H9 (cell line): ENCODE results near the gene JMJD8. TPM values are rescaled to one million over a fixed set of nuclear protein-coding genes. Genes with fewer than 3 reads are reported as not detected.

Experiments used
- DNase-seq: peaks from one replicate; pipeline ENCODE4 v3.0.0-alpha.2; 2017
- H2AFZ ChIP-seq: one replicate; pipeline ENCODE4 v1.6.1; 2013; ENCODE audit warnings: mild to moderate bottlenecking, low read length, control low read depth, moderate library complexity
- H2AK5ac ChIP-seq: 2 replicates; pipeline ENCODE4 v1.6.1; 2013; ENCODE audit warnings: low read length, control low read depth, mixed read lengths; ENCODE audit not compliant: insufficient read length
- H2BK120ac ChIP-seq: one replicate; pipeline ENCODE4 v1.6.1; 2013; ENCODE audit warnings: low read depth, mild to moderate bottlenecking, low read length, control low read depth, inconsistent platforms; ENCODE audit not compliant: poor library complexity, severe bottlenecking
- H2BK12ac ChIP-seq: 2 replicates; pipeline ENCODE4 v1.6.1; 2013; ENCODE audit warnings: low read length, control low read depth, mixed read lengths, low read depth; ENCODE audit not compliant: insufficient read length
- H2BK15ac ChIP-seq: 2 replicates; pipeline ENCODE4 v1.6.1; 2013; ENCODE audit warnings: low read depth, low read length, control low read depth
- H2BK20ac ChIP-seq: one replicate; pipeline ENCODE4 v1.6.1; 2013; ENCODE audit warnings: low read depth, mild to moderate bottlenecking, low read length, control low read depth, inconsistent platforms; ENCODE audit not compliant: poor library complexity, severe bottlenecking
- H2BK5ac ChIP-seq: 2 replicates; pipeline ENCODE4 v1.6.1; 2013; ENCODE audit warnings: low read length, control low read depth, mixed read lengths; ENCODE audit not compliant: insufficient read length
- H3K14ac ChIP-seq: 2 replicates; pipeline ENCODE4 v1.6.1; 2013; ENCODE audit warnings: low read length, control low read depth; ENCODE audit not compliant: insufficient read depth
- H3K18ac ChIP-seq: 2 replicates; pipeline ENCODE4 v1.6.1; 2013; ENCODE audit warnings: low read depth, mild to moderate bottlenecking, mixed read lengths, low read length, control low read depth; ENCODE audit not compliant: insufficient read length
- H3K23ac ChIP-seq: 2 replicates; pipeline ENCODE4 v1.6.1; 2013; ENCODE audit warnings: low read length, control low read depth, mixed read lengths, low read depth; ENCODE audit not compliant: insufficient read length
- H3K23me2 ChIP-seq: 2 replicates; pipeline ENCODE4 v1.6.1; 2013; ENCODE audit warnings: low read depth, mild to moderate bottlenecking, mixed read lengths, low read length, control low read depth; ENCODE audit not compliant: insufficient read length, poor library complexity, severe bottlenecking
- H3K27ac ChIP-seq: 2 replicates; pipeline ENCODE4 v1.5.1; 2013; ENCODE audit warnings: low read length, control low read depth, mixed read lengths, low read depth; ENCODE audit not compliant: insufficient read length
- H3K27me3 ChIP-seq: 2 replicates; pipeline ENCODE4 v1.6.1; 2013; ENCODE audit warnings: low read length, control low read depth, inconsistent platforms; ENCODE audit not compliant: insufficient read depth
- H3K4ac ChIP-seq: 2 replicates; pipeline ENCODE4 v1.6.1; 2013; ENCODE audit warnings: low read depth, mild to moderate bottlenecking, control low read depth, inconsistent platforms, low read length, moderate library complexity
- H3K4me1 ChIP-seq: 2 replicates; pipeline ENCODE4 v1.6.1; 2013; ENCODE audit warnings: low read length, control low read depth, inconsistent platforms; ENCODE audit not compliant: insufficient read depth
- H3K4me2 ChIP-seq: 2 replicates; pipeline ENCODE4 v1.6.1; 2013; ENCODE audit warnings: low read length, control low read depth, mixed read lengths; ENCODE audit not compliant: insufficient read length, insufficient read depth
- H3K56ac ChIP-seq: 2 replicates; pipeline ENCODE4 v1.6.1; 2013; ENCODE audit warnings: low read depth, mild to moderate bottlenecking, mixed read lengths, low read length, control low read depth; ENCODE audit not compliant: insufficient read length
- H3K79me1 ChIP-seq: 2 replicates; pipeline ENCODE4 v1.6.1; 2013; ENCODE audit warnings: low read depth, mild to moderate bottlenecking, moderate library complexity, low read length, control low read depth, inconsistent platforms; ENCODE audit not compliant: insufficient read depth, poor library complexity, severe bottlenecking
- H3K79me2 ChIP-seq: 2 replicates; pipeline ENCODE4 v1.6.1; 2013; ENCODE audit warnings: low read length, control low read depth, inconsistent platforms; ENCODE audit not compliant: insufficient read depth
- H3K9ac ChIP-seq: 2 replicates; pipeline ENCODE4 v1.6.1; 2013; ENCODE audit warnings: low read length, control low read depth, mixed read lengths; ENCODE audit not compliant: insufficient read length; ENCODE audit errors: extremely low read depth
- H3K9me3 ChIP-seq: one replicate; pipeline ENCODE4 v1.6.1; 2013; ENCODE audit warnings: low read depth, low read length, inconsistent platforms; ENCODE audit not compliant: control insufficient read depth
- H3T11ph ChIP-seq: one replicate; pipeline ENCODE4 v1.6.1; 2013; ENCODE audit warnings: mild to moderate bottlenecking, low read length, control low read depth, inconsistent platforms
- H4K20me1 ChIP-seq: one replicate; pipeline ENCODE4 v1.6.1; 2013; ENCODE audit not compliant: control insufficient read depth, insufficient read length, insufficient read depth
- H4K5ac ChIP-seq: 2 replicates; pipeline ENCODE4 v1.6.1; 2013; ENCODE audit warnings: low read depth, mild to moderate bottlenecking, mixed read lengths, low read length, control low read depth; ENCODE audit not compliant: insufficient read length
- H4K8ac ChIP-seq: replicated peaks from 2 replicates; pipeline ENCODE4 v1.6.1; 2013; ENCODE audit warnings: low read length, control low read depth, mixed read lengths, low read depth; ENCODE audit not compliant: insufficient read length
- H4K91ac ChIP-seq: 2 replicates; pipeline ENCODE4 v1.6.1; 2013; ENCODE audit warnings: low read depth, mild to moderate bottlenecking, moderate library complexity, mixed read lengths, low read length, control low read depth; ENCODE audit not compliant: insufficient read length
- H3K27ac Mint-ChIP-seq, 3 experiments: 2 replicates in 2 of 3; 3 replicates in 1 of 3; pipeline ENCODE4 v1.8.0; 2020 to 2021; ENCODE audit warnings: mixed read lengths in 3 of 3, mild to moderate bottlenecking in 1 of 3, moderate library complexity in 1 of 3
- H3K27me3 Mint-ChIP-seq: 2 replicates; pipeline ENCODE4 v1.8.0; 2021; ENCODE audit warnings: low read depth, mild to moderate bottlenecking, moderate library complexity, mixed read lengths
- H3K36me3 Mint-ChIP-seq, 3 experiments: 2 replicates in 2 of 3; 3 replicates in 1 of 3; pipeline ENCODE4 v1.8.0; 2020 to 2021; ENCODE audit warnings: low read depth in 3 of 3, mixed read lengths in 3 of 3; ENCODE audit not compliant: insufficient read depth in 1 of 3
- H3K4me1 Mint-ChIP-seq, 2 experiments: 2 replicates each; pipeline ENCODE4 v1.8.0; 2020; ENCODE audit warnings: mixed read lengths in 2 of 2
- H3K4me3 Mint-ChIP-seq, 2 experiments: 2 replicates in 1 of 2; 3 replicates in 1 of 2; pipeline ENCODE4 v1.8.0; 2020 to 2021; ENCODE audit warnings: mild to moderate bottlenecking in 2 of 2, mixed read lengths in 2 of 2, moderate library complexity in 1 of 2
- H3K9me3 Mint-ChIP-seq, 2 experiments: 2 replicates in 1 of 2; 3 replicates in 1 of 2; pipeline ENCODE4 v1.8.0; 2020; ENCODE audit warnings: mild to moderate bottlenecking in 2 of 2, mixed read lengths in 2 of 2, moderate library complexity in 1 of 2
- CTCF ChIP-seq: fragments of 200-600 bp; sonication (generic); conservative IDR thresholded peaks from 3 replicates; pipeline ENCODE4 v1.8.0; 2021; ENCODE audit warnings: antibody characterized with exemption, mild to moderate bottlenecking
- WGBS: extraction: QIAGEN DNeasy Blood & Tissue Kit; methylation state at CpG from one replicate; pipeline ENCODE4 v1.1.7; 2013; ENCODE audit warnings: missing lambda C conversion rate, low lambda C conversion rate, mixed read lengths; ENCODE audit not compliant: insufficient read length; ENCODE audit errors: extremely low coverage; 5-methylcytosine and 5-hydroxymethylcytosine counted together
- total RNA-seq: library from RNA; stranded (reverse); gene quantifications from 2 replicates; pipeline ENCODE4 v1.2.1, GENCODE V29; 2021

JMJD8 gene
- total RNA-seq, 1 experiment from 2014 or later, result 52.7 TPM

- no peak for TF ChIP-seq CTCF
- no peak within 1 kb of the TSS for H4K5ac ChIP-seq
- H3K4me1 ChIP-seq, result no peaks in the 10 kb centered on the region
- no peak within 1 kb of the TSS for H2BK120ac ChIP-seq
- H2BK15ac ChIP-seq, result no peak within 1 kb of the TSS
- no peaks in the 10 kb centered on the region for H3K9me3 ChIP-seq
- Mint-ChIP-seq H3K9me3 (no peaks in the 10 kb centered on the region), H3K27me3 (peaks cover 3% of the 10 kb centered on the region; the same call in 1 of the 2 replicates), H3K36me3 (peaks cover 14 to 28% (median 23%) of the 10 kb centered on the region in 3 experiments; a peak in 6 of 7 replicates), H3K27ac (peak within 1 kb of the TSS in 2 of 3 experiments; percentile 85 to 91; a peak in 3 of 7 replicates), H3K4me1 (peaks cover 20 to 38% of the 10 kb centered on the region in 2 experiments), H3K4me3 (peak within 1 kb of the TSS; percentile 81 to 89)
- H3K4me2 ChIP-seq, result peak within 1 kb of the TSS; percentile 71
- no peak within 1 kb of the TSS for H3K4ac ChIP-seq
- no peak within 1 kb of the TSS for H2BK20ac ChIP-seq
- no peak within 1 kb of the TSS for H2AK5ac ChIP-seq
- peak; percentile 95 for DNase-seq
- H3K79me1 ChIP-seq, result no peaks in the 10 kb centered on the region
- H2AFZ ChIP-seq, result no peak within 1 kb of the TSS
- no CpG with 5 or more reads among the region's 91 CpGs for WGBS
- peaks cover 2% of the 10 kb centered on the region; the same call in 1 of the 2 replicates for H3K79me2 ChIP-seq
- no peak within 1 kb of the TSS for H4K91ac ChIP-seq
- no peak within 1 kb of the TSS for H2BK12ac ChIP-seq
- no peak within 1 kb of the TSS for H3K23ac ChIP-seq
- no peak within 1 kb of the TSS for H3K56ac ChIP-seq
- no peak within 1 kb of the TSS for H3K14ac ChIP-seq
- H3K27ac ChIP-seq, result no peak within 1 kb of the TSS
- H3K27me3 ChIP-seq, result no peaks in the 10 kb centered on the region
- H3K18ac ChIP-seq, result peak within 1 kb of the TSS; percentile 46
- H3T11ph ChIP-seq, result no peak within 1 kb of the TSS
- no peaks in the 10 kb centered on the region for H4K20me1 ChIP-seq
- no peak within 1 kb of the TSS for H2BK5ac ChIP-seq
- H3K9ac ChIP-seq, result peak within 1 kb of the TSS; percentile 14
- peaks cover 14% of the 10 kb centered on the region for H3K23me2 ChIP-seq
- H4K8ac ChIP-seq, result no peak within 1 kb of the TSS
Measured at GRCh38 chr16:679814-680624, 4.1 kb downstream of the JMJD8 start, which contains the start of gene STUB1. TSS of gene STUB1 (plus strand) at chr16:680410. CDS start at chr16:680526, 116 bp downstream.
